GM19023 (cell line): ENCODE data around the gene C1orf87.

Experiments
- ATAC-seq: cut with Tn5 transposase; IDR thresholded peaks from one replicate; pipeline ENCODE4 v1.9.1; 2021; ENCODE audit warnings: mild to moderate bottlenecking, moderate library complexity; ENCODE audit not compliant: unreplicated experiment

C1orf87 gene

GRCh38 chr1:60073605-60074278 is at the start of gene C1orf87:
TSS of gene C1orf87 (minus strand) at chr1:60073770. CDS start at chr1:60072643, 1,127 bp downstream.
- ATAC-seq = no peak

GRCh38 chr1:60118085-60118484 is 44.5 kb upstream of the C1orf87 start:
- no peak for ATAC-seq

GRCh38 chr1:60114745-60115318 is 41.3 kb upstream of the C1orf87 start:
- ATAC-seq = no peak

- ATAC-seq = no peak
Observed at GRCh38 chr1:60113596-60113995, 40.0 kb upstream of the C1orf87 start.

GRCh38 chr1:60113028-60113427 is 39.5 kb upstream of the C1orf87 start:
- ATAC-seq = no peak

- ATAC-seq = no peak
Observed at GRCh38 chr1:60111716-60112115, 38.1 kb upstream of the C1orf87 start.

- ATAC-seq = no peak
Observed at GRCh38 chr1:60111118-60111517, 37.5 kb upstream of the C1orf87 start.

- no peak for ATAC-seq
Observed at GRCh38 chr1:60108196-60108595, 34.6 kb upstream of the C1orf87 start.

GRCh38 chr1:60103186-60103585 is 29.6 kb upstream of the C1orf87 start:
- no peak for ATAC-seq

GRCh38 chr1:60102267-60103061 is 28.9 kb upstream of the C1orf87 start:
- ATAC-seq = no peak

GRCh38 chr1:60101516-60101915 is 27.9 kb upstream of the C1orf87 start:
- ATAC-seq = no peak

GRCh38 chr1:60091195-60091715 is 17.7 kb upstream of the C1orf87 start:
- ATAC-seq = no peak

- no peak for ATAC-seq
Observed at GRCh38 chr1:60090655-60091054, 17.1 kb upstream of the C1orf87 start.

GRCh38 chr1:60088620-60089155 is 15.1 kb upstream of the C1orf87 start:
- no peak for ATAC-seq

GRCh38 chr1:60087681-60088080 is 14.1 kb upstream of the C1orf87 start:
- ATAC-seq = no peak

- ATAC-seq = no peak
Observed at GRCh38 chr1:60078182-60078581, 4.6 kb upstream of the C1orf87 start.

- no peak for ATAC-seq
Observed at GRCh38 chr1:60071296-60071695, 2.3 kb downstream of the C1orf87 start.

GRCh38 chr1:60069691-60070090 is 3.9 kb downstream of the C1orf87 start:
- ATAC-seq = no peak

GRCh38 chr1:60068393-60069045 is 5.1 kb downstream of the C1orf87 start:
- no peak for ATAC-seq

- no peak for ATAC-seq
Observed at GRCh38 chr1:60066001-60066400, 7.6 kb downstream of the C1orf87 start.

GRCh38 chr1:60065199-60065598 is 8.4 kb downstream of the C1orf87 start:
- ATAC-seq = no peak
